CD4-positive, alpha-beta T cell (primary cell): ENCODE results near the gene S100A3. TPM values are rescaled to one million over a fixed set of nuclear protein-coding genes. Genes with fewer than 3 reads are reported as not detected.

Experiments used
- ATAC-seq: fragments of 200-7000 bp; cut with Tn5 transposase; one replicate; pipeline ENCODE4 v1.10.0; 2022; ENCODE audit warnings: mild to moderate bottlenecking; ENCODE audit not compliant: poor library complexity
- CTCF ChIA-PET: fragments of 350-600 bp; sonication (Branson Sonifier 250); formaldehyde crosslinking; loops from one replicate; lab custom pipeline; 2021; ENCODE audit warnings: antibody characterized with exemption, inconsistent platforms; lab: Charles Lee
- POLR2A ChIA-PET: fragments of 350-600 bp; sonication (Branson Sonifier 250); formaldehyde crosslinking; loops from one replicate; lab custom pipeline; 2021; ENCODE audit warnings: antibody characterized with exemption, inconsistent platforms; lab: Charles Lee
- DNase-seq, 14 experiments: peaks; one replicate each; pipeline ENCODE4 v3.0.0-alpha.2; 2013 to 2020; ENCODE audit warnings: mixed read lengths in 2 of 14
- H3K27ac ChIP-seq, 2 donors: one replicate each; pipeline versions ENCODE4 v1.5.1 to v1.7.0; 2013; ENCODE audit warnings: low read length in 2 of 2, low read depth in 1 of 2, mild to moderate bottlenecking in 1 of 2
- H3K27me3 ChIP-seq, 2 experiments: 1 replicate in 1 of 2; 2 replicates in 1 of 2; pipeline versions ENCODE4 v1.6.1 to v1.7.0; 2013; ENCODE audit warnings: low read length in 2 of 2, control low read depth in 1 of 2, mild to moderate bottlenecking in 1 of 2, moderate library complexity in 1 of 2; ENCODE audit not compliant: insufficient read depth in 2 of 2, control insufficient read depth in 1 of 2
- H3K36me3 ChIP-seq: one replicate; pipeline ENCODE4 v1.6.1; 2013; ENCODE audit warnings: low read length, control low read depth; ENCODE audit not compliant: insufficient read depth
- H3K4me1 ChIP-seq: one replicate; pipeline ENCODE4 v1.6.1; 2013; ENCODE audit warnings: low read length, control low read depth; ENCODE audit not compliant: insufficient read depth
- H3K4me3 ChIP-seq: one replicate; pipeline ENCODE4 v1.5.1; 2013; ENCODE audit warnings: mild to moderate bottlenecking, low read length, moderate library complexity
- H3K9me3 ChIP-seq, 2 experiments: 1 replicate in 1 of 2; 2 replicates in 1 of 2; pipeline versions ENCODE4 v1.6.1 to v1.7.0; 2013; ENCODE audit warnings: low read length in 2 of 2, mild to moderate bottlenecking in 2 of 2, control low read depth in 1 of 2, moderate library complexity in 1 of 2; ENCODE audit not compliant: control insufficient read depth in 1 of 2, insufficient read depth in 1 of 2
- H3K27ac Mint-ChIP-seq: one replicate; pipeline ENCODE4 v1.8.0; 2020; ENCODE audit warnings: mixed read lengths
- H3K27me3 Mint-ChIP-seq: one replicate; pipeline ENCODE4 v1.8.0; 2021; ENCODE audit warnings: mixed read lengths
- H3K36me3 Mint-ChIP-seq: one replicate; pipeline ENCODE4 v1.8.0; 2021; ENCODE audit warnings: low read depth, mixed read lengths
- H3K4me1 Mint-ChIP-seq: one replicate; pipeline ENCODE4 v1.8.0; 2021; ENCODE audit warnings: low read depth, mixed read lengths
- H3K4me3 Mint-ChIP-seq: one replicate; pipeline ENCODE4 v1.8.0; 2020; ENCODE audit warnings: mild to moderate bottlenecking, mixed read lengths
- H3K9me3 Mint-ChIP-seq: one replicate; pipeline ENCODE4 v1.8.0; 2020; ENCODE audit warnings: mixed read lengths
- intact Hi-C, 2 experiments: fragments of 100-400 bp; cut with DNase I in 1 of 2; cut with micrococcal nuclease in 1 of 2; formaldehyde crosslinking; loops; one replicate each; pipeline versions ENCODE4 v1.15.1 to v1.9.0; 2023 to 2025; cut with DNase I, micrococcal nuclease
- total RNA-seq, 174 experiments: library from RNA in 2 of 174; stranded (reverse) in 2 of 174; gene quantifications; one replicate each; pipeline ENCODE4 v1.2.3 and lab custom pipeline; 2021 to 2026
- TF ChIP-seq, protein P1 (sequence below): fragments of 200-600 bp; IDR thresholded peaks from one replicate; pipeline ENCODE4 v1.8.0; 2022; ENCODE audit warnings: antibody characterized with exemption, mild to moderate bottlenecking

Gene S100A3
- total RNA-seq, 2 experiments from 2014 or later: not detected

DNA sequence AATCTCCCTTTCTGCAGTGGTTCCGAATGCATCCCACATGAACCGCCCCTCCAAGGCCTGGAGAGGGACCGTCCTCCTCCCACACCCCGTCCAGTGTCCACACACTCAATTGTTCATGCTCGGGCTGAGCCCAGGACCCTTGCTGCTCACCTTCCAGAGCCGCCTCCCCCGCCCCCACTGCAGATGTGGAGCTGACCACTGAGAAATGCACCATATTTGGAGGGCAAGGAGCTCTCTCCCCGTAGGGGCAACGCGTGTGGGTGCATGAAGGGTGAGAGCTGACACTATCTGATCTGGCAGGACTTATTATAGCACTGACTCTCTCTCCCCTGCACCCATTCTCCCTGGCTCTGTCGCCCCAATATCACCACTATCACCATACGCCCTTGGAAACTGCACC is 4.0 kb upstream of the S100A3 start:
- H3K4me3 Mint-ChIP-seq: no peak overlapping the region
- TF ChIP-seq, protein P1, sequence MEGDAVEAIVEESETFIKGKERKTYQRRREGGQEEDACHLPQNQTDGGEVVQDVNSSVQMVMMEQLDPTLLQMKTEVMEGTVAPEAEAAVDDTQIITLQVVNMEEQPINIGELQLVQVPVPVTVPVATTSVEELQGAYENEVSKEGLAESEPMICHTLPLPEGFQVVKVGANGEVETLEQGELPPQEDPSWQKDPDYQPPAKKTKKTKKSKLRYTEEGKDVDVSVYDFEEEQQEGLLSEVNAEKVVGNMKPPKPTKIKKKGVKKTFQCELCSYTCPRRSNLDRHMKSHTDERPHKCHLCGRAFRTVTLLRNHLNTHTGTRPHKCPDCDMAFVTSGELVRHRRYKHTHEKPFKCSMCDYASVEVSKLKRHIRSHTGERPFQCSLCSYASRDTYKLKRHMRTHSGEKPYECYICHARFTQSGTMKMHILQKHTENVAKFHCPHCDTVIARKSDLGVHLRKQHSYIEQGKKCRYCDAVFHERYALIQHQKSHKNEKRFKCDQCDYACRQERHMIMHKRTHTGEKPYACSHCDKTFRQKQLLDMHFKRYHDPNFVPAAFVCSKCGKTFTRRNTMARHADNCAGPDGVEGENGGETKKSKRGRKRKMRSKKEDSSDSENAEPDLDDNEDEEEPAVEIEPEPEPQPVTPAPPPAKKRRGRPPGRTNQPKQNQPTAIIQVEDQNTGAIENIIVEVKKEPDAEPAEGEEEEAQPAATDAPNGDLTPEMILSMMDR: no peak
- CTCF ChIA-PET: no interaction called here
- intact Hi-C loops: no loop called here
- H3K27ac Mint-ChIP-seq: no peak overlapping the region
- no peaks in the 10 kb centered on the region for H3K9me3 Mint-ChIP-seq
- H3K4me1 Mint-ChIP-seq: peaks cover 8% of the 10 kb centered on the region
- H3K4me3 ChIP-seq: no peak overlapping the region
- H3K9me3 ChIP-seq: no peaks in the 10 kb centered on the region
- H3K36me3 ChIP-seq: no peaks in the 10 kb centered on the region
- ATAC-seq: no peak
- H3K4me1 ChIP-seq: peaks cover 15% of the 10 kb centered on the region
- DNase-seq: no peak
- H3K27me3 ChIP-seq: no peaks in the 10 kb centered on the region
- no peaks in the 10 kb centered on the region for H3K27me3 Mint-ChIP-seq
- POLR2A ChIA-PET: interaction anchor here (2.0 to 2.2 kb wide), 2 partner anchors 8 to 19 kb away, joined by 5 to 10 read pairs; partner anchors contain the start of gene S100A4
- H3K36me3 Mint-ChIP-seq: no peaks in the 10 kb centered on the region
- H3K27ac ChIP-seq: no peak overlapping the region

GRCh38 chr1:153552335-153552734 is 3.3 kb upstream of the S100A3 start:
- Mint-ChIP-seq H3K9me3 (no peaks in the 10 kb centered on the region), H3K4me1 (peaks cover 8% of the 10 kb centered on the region), H3K27me3 (no peaks in the 10 kb centered on the region), H3K4me3 (no peak overlapping the region), H3K27ac (no peak overlapping the region), H3K36me3 (no peaks in the 10 kb centered on the region)
- TF ChIP-seq, protein P1: no peak
- no peaks in the 10 kb centered on the region for H3K27me3 ChIP-seq
- no peak overlapping the region for H3K27ac ChIP-seq
- H3K36me3 ChIP-seq: no peaks in the 10 kb centered on the region
- DNase-seq (no peak), ATAC-seq (no peak)
- H3K4me3 ChIP-seq: no peak overlapping the region
- peaks cover 22% of the 10 kb centered on the region for H3K4me1 ChIP-seq
- CTCF ChIA-PET: no interaction called here
- POLR2A ChIA-PET: interaction anchor here (1.2 kb wide), 1 partner anchor 12 kb away, joined by 3 read pairs; the partner anchor contains the start of gene S100A5
- no peaks in the 10 kb centered on the region for H3K9me3 ChIP-seq
- intact Hi-C loops: no loop called here

- H3K27me3 Mint-ChIP-seq: no peaks in the 10 kb centered on the region
- no peak overlapping the region for H3K4me3 Mint-ChIP-seq
- POLR2A ChIA-PET: interaction anchor here (1.2 to 2.4 kb wide), 2 partner anchors 10 to 16 kb away, joined by 3 to 12 read pairs; partner anchors contain the start of genes S100A5 and S100A6
- H3K9me3 Mint-ChIP-seq: no peaks in the 10 kb centered on the region
- peaks cover 16% of the 10 kb centered on the region for H3K4me1 Mint-ChIP-seq
- CTCF ChIA-PET: interaction anchor here (1.0 to 1.3 kb wide), 2 partner anchors 17 to 19 kb away, joined by 3 to 5 read pairs; no protein-coding TSS in a partner anchor
- Histone ChIP-seq H3K27me3 (no peaks in the 10 kb centered on the region), H3K4me3 (no peak overlapping the region), H3K4me1 (peaks cover 36% of the 10 kb centered on the region), H3K27ac (no peak overlapping the region), H3K9me3 (no peaks in the 10 kb centered on the region), H3K36me3 (no peaks in the 10 kb centered on the region)
- TF ChIP-seq, protein P1: no peak
- ATAC-seq: no peak
- no peak overlapping the region for H3K27ac Mint-ChIP-seq
- peak in 2 of 14 experiments; percentile 50 to 63 for DNase-seq
- no peaks in the 10 kb centered on the region for H3K36me3 Mint-ChIP-seq
- intact Hi-C loops: no loop called here
These were observed 1.9 kb upstream of the S100A3 start for GRCh38 chr1:153550827-153551500.
